Natural killer cell (primary cell): ENCODE data around the gene MRPS15. TPM values are rescaled to one million over a fixed set of nuclear protein-coding genes. Genes with fewer than 3 reads are reported as not detected.

Source experiments
- ATAC-seq, 3 donors: fragments of 150-1000 bp in 2 of 3; fragments of 200-7000 bp in 1 of 3; cut with Tn5 transposase; 1 replicate in 1 of 3; 2 replicates in 2 of 3; pipeline ENCODE4 v1.10.0; 2021; ENCODE audit warnings: mild to moderate bottlenecking in 2 of 3, moderate library complexity in 2 of 3
- DNase-seq, 2 donors: peaks; one replicate each; pipeline versions ENCODE4 v3.0.0 to v3.0.0-alpha.2; 2013 to 2021; ENCODE audit warnings: mixed read lengths in 1 of 2
- H3K27ac ChIP-seq: one replicate; pipeline ENCODE4 v1.5.1; 2013; ENCODE audit warnings: mild to moderate bottlenecking, low read length
- H3K27me3 ChIP-seq: one replicate; pipeline ENCODE4 v1.6.1; 2013; ENCODE audit warnings: low read length; ENCODE audit not compliant: control insufficient read depth, insufficient read depth
- H3K36me3 ChIP-seq: one replicate; pipeline ENCODE4 v1.6.1; 2013; ENCODE audit warnings: low read length; ENCODE audit not compliant: control insufficient read depth, insufficient read depth
- H3K4me1 ChIP-seq: one replicate; pipeline ENCODE4 v1.6.1; 2013; ENCODE audit warnings: low read length; ENCODE audit not compliant: control insufficient read depth, insufficient read depth
- H3K4me3 ChIP-seq: one replicate; pipeline ENCODE4 v1.5.1; 2013; ENCODE audit warnings: low read length
- H3K9me3 ChIP-seq: one replicate; pipeline ENCODE4 v1.6.1; 2013; ENCODE audit warnings: low read length; ENCODE audit not compliant: control insufficient read depth, insufficient read depth
- H3K27ac Mint-ChIP-seq, 2 donors: one replicate each; pipeline ENCODE4 v1.8.0; 2022; ENCODE audit warnings: mild to moderate bottlenecking in 2 of 2, mixed read lengths in 2 of 2, moderate library complexity in 1 of 2
- H3K27me3 Mint-ChIP-seq, 2 donors: one replicate each; pipeline ENCODE4 v1.8.0; 2022; ENCODE audit warnings: low read depth in 2 of 2, mixed read lengths in 2 of 2
- H3K36me3 Mint-ChIP-seq: one replicate; pipeline ENCODE4 v1.8.0; 2022; ENCODE audit warnings: mixed read lengths
- H3K4me1 Mint-ChIP-seq, 2 donors: one replicate each; pipeline ENCODE4 v1.8.0; 2022; ENCODE audit warnings: mixed read lengths in 2 of 2
- H3K4me3 Mint-ChIP-seq: one replicate; pipeline ENCODE4 v1.8.0; 2022; ENCODE audit warnings: mild to moderate bottlenecking, moderate library complexity, mixed read lengths
- H3K9me3 Mint-ChIP-seq, 2 donors: one replicate each; pipeline ENCODE4 v1.8.0; 2022; ENCODE audit warnings: mixed read lengths in 2 of 2
- WGBS: methylation state at CpG from one replicate; pipeline ENCODE4 v1.1.7; 2013; ENCODE audit warnings: missing lambda C conversion rate; ENCODE audit not compliant: insufficient coverage; 5-methylcytosine and 5-hydroxymethylcytosine counted together
- intact Hi-C: fragments of 100-400 bp; cut with micrococcal nuclease; formaldehyde crosslinking; loops from one replicate; pipeline ENCODE4 v1.14.2; 2022
- total RNA-seq, 4 donors: library from RNA; stranded (reverse); fragments of 120-200 nt in 1 of 4; gene quantifications; one replicate each; pipeline versions ENCODE4 v1.2.3 to v1.2.4, GENCODE V29; 2013 to 2022
- TF ChIP-seq, protein P1 (sequence below): fragments of 200-600 bp; IDR thresholded peaks from one replicate; pipeline ENCODE4 v1.8.0; 2022; ENCODE audit warnings: antibody characterized with exemption

Gene MRPS15
- total RNA-seq, 3 donors from 2014 or later (not counting 1 experiment from before 2014, with no cell fraction given) = 28.2 to 38.2 (median 32.0) TPM

DNA sequence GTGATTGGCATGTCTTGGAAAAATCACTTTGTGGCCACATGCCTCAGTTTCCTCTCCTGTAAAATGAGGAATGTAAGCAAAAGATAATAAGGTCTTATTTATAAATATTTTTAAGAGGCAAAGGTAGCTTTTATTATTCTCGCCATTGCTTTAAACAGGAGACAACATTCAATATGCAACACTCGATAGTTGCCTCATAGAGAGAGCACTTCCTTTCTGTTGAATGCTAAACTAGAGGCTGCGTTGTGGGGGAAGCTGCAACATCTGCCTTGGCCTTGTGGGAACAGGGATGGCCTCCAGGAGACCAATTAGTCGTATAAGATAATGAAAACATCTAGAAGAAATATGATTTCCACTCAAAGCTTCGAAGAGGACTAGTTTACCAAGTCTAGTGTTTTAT is 17.4 kb downstream of the MRPS15 start:
- DNase-seq (no peak), ATAC-seq (no peak)
- intact Hi-C loops = no loop called here
- Mint-ChIP-seq H3K36me3 (no peaks in the 10 kb centered on the region), H3K9me3 (no peaks in the 10 kb centered on the region), H3K27me3 (no peaks in the 10 kb centered on the region), H3K4me1 (peaks cover 13 to 18% of the 10 kb centered on the region in 2 donors), H3K27ac (no peak overlapping the region), H3K4me3 (no peak overlapping the region)
- no peaks in the 10 kb centered on the region for H3K9me3 ChIP-seq
- TF ChIP-seq, protein P1, sequence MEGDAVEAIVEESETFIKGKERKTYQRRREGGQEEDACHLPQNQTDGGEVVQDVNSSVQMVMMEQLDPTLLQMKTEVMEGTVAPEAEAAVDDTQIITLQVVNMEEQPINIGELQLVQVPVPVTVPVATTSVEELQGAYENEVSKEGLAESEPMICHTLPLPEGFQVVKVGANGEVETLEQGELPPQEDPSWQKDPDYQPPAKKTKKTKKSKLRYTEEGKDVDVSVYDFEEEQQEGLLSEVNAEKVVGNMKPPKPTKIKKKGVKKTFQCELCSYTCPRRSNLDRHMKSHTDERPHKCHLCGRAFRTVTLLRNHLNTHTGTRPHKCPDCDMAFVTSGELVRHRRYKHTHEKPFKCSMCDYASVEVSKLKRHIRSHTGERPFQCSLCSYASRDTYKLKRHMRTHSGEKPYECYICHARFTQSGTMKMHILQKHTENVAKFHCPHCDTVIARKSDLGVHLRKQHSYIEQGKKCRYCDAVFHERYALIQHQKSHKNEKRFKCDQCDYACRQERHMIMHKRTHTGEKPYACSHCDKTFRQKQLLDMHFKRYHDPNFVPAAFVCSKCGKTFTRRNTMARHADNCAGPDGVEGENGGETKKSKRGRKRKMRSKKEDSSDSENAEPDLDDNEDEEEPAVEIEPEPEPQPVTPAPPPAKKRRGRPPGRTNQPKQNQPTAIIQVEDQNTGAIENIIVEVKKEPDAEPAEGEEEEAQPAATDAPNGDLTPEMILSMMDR = no peak
- peaks cover 16% of the 10 kb centered on the region for H3K4me1 ChIP-seq
- H3K27me3 ChIP-seq = no peaks in the 10 kb centered on the region
- no peak overlapping the region for H3K4me3 ChIP-seq
- 25% methylated on average over 3 of the region's 5 CpGs for WGBS
- H3K36me3 ChIP-seq = no peaks in the 10 kb centered on the region
- no peak overlapping the region for H3K27ac ChIP-seq

DNA sequence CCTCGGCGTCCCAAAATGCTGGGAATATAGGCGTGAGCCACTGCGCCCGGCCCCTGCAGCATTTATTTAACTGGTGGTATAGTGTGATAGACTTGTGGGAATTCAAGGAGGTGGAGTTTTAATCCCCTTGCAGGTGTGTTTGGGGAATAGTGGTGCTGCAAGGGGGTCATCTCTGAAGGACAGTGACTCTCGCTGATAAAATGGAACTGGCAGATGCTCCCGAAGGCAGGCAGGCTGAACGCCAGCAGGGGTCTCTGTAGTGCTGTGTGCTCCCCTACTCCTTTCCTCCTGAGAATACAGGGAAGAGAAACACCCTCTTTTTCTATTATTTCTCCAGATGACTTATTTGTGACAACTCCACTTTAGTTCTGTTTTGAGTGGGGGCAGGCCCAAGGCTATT is 17.9 kb downstream of the MRPS15 start:
- Mint-ChIP-seq H3K9me3 (no peaks in the 10 kb centered on the region), H3K4me3 (no peak overlapping the region), H3K27me3 (no peaks in the 10 kb centered on the region), H3K4me1 (peaks cover 9 to 14% of the 10 kb centered on the region in 2 donors), H3K27ac (no peak overlapping the region), H3K36me3 (no peaks in the 10 kb centered on the region)
- H3K27me3 ChIP-seq = no peaks in the 10 kb centered on the region
- 58% methylated on average over 8 of the region's 8 CpGs for WGBS
- H3K27ac ChIP-seq = no peak overlapping the region
- intact Hi-C loops = no loop called here
- ATAC-seq (no peak), DNase-seq (peak in 1 of 2 donors; percentile 32)
- H3K4me1 ChIP-seq = peaks cover 14% of the 10 kb centered on the region
- H3K4me3 ChIP-seq = no peak overlapping the region
- H3K9me3 ChIP-seq = no peaks in the 10 kb centered on the region
- TF ChIP-seq, protein P1 = no peak
- H3K36me3 ChIP-seq = no peaks in the 10 kb centered on the region

DNA sequence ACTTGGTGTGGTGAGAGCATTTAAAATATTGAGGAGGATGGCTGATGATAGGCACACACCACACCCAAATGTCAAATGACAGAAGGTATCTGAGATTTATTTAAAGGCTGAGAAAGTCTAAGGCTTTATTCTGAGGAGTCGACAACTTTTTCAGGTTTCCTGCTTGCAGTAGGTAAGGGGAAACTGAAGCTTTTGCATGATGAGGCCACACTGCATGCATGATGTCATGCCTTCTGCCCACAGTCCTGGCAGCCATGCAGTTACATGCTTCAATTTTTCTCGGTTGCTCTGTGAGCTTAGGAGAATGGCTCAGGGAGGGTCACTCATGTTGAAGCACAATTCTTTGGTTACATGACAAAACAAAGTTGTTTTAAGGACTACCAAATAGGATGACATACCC is 20.9 kb downstream of the MRPS15 start:
- Mint-ChIP-seq H3K4me3 (no peak overlapping the region), H3K4me1 (no peaks in the 10 kb centered on the region), H3K27me3 (no peaks in the 10 kb centered on the region), H3K27ac (no peak overlapping the region), H3K9me3 (no peaks in the 10 kb centered on the region), H3K36me3 (no peaks in the 10 kb centered on the region)
- DNase-seq (no peak), ATAC-seq (no peak)
- H3K27ac ChIP-seq = no peak overlapping the region
- TF ChIP-seq, protein P1 = no peak
- no peaks in the 10 kb centered on the region for H3K36me3 ChIP-seq
- H3K9me3 ChIP-seq = no peaks in the 10 kb centered on the region
- H3K4me3 ChIP-seq = no peak overlapping the region
- no peaks in the 10 kb centered on the region for H3K27me3 ChIP-seq
- intact Hi-C loops = no loop called here
- 89% methylated on average over 2 of the region's 2 CpGs for WGBS
- H3K4me1 ChIP-seq = no peaks in the 10 kb centered on the region

DNA sequence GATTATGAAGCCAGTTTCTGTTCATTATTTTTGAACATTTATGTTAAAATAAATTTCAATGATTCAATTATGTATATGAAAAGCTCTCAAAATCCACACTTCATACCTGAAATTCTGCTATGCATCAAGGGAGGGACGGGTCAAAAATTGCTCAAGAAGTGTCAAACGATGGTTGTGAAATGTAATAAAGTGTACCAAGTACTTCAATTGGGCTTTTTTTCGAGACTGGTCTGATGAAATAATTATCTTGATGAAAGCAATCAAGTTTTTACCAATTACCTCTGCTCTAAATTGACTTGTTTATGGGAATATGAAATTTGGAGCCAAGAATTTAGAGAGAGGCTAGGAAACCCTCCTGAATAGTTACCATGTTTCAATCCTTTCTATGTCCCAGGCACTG is 21.8 kb downstream of the MRPS15 start:
- 84% methylated on average over 3 of the region's 3 CpGs for WGBS
- Histone ChIP-seq H3K4me3 (no peak overlapping the region), H3K4me1 (no peaks in the 10 kb centered on the region), H3K27me3 (no peaks in the 10 kb centered on the region), H3K36me3 (no peaks in the 10 kb centered on the region), H3K9me3 (no peaks in the 10 kb centered on the region), H3K27ac (no peak overlapping the region)
- Mint-ChIP-seq H3K9me3 (no peaks in the 10 kb centered on the region), H3K27me3 (no peaks in the 10 kb centered on the region), H3K36me3 (no peaks in the 10 kb centered on the region), H3K4me3 (no peak overlapping the region), H3K4me1 (no peaks in the 10 kb centered on the region), H3K27ac (no peak overlapping the region)
- DNase-seq (no peak), ATAC-seq (no peak)
- intact Hi-C loops = no loop called here
- TF ChIP-seq, protein P1 = no peak
